ENCODE data around the gene VCY1B.
"Not testable (repeated sequence)": the region's sequence is repeated elsewhere in the genome, so short reads cannot be mapped to it uniquely, and the experiment has no call there.

The VCY1B gene

DNA sequence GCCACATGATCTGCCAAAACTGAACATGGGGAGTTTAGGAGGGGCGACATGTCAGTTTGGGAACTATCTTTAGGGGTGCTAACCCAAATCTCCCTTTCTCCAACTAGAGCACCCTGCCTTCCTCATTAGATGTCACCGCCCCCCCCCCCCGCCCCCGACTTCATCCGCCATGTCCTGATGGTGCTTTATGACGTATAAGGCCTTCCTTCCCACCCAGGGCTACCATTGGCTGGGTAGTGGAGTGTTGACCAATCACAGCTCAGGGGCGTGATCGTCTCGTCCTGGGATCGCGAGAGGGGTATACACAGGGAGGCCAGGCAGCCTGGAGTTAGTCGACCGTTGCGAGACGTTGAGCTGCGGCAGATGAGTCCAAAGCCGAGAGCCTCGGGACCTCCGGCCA lies at the start of gene VCY1B:
Gene VCY1B, plus strand, starts transcription at position 301 of the 400 bp plus-strand sequence. Its CDS starts 63 bp downstream, at position 364.
- not testable (repeated sequence) for H3K9ac ChIP-seq (ENCODE audit: low read depth in 1 of 2, low read length in 2 of 2); H3K36me3 ChIP-seq (ENCODE audit: control insufficient read depth in 1 of 2, insufficient read depth in 2 of 2, low read length in 2 of 2)

DNA sequence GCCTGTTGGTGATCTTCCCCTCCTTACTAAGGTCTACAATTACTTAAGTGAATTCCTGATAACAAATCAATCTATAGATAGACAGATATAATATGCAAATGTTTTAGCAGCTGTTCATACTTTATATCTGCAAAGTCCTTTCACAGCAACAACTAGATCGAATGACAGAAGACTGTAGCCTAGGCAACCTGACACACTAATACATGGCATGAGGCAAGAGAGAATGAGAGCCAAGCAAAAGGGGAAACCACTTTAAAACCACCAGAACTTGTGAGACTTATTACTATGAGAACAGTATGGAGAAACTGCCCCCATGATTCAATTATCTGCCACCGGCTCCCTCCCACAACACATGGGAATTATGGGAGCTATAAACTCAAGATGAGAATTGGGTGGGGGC lies 44.1 kb upstream of the VCY1B start:
- not testable (repeated sequence) for H3K36me3 ChIP-seq (ENCODE audit: control insufficient read depth in 1 of 2, insufficient read depth in 2 of 2, low read length in 2 of 2); H3K27ac ChIP-seq (ENCODE audit: low read depth, low read length); H3K27me3 ChIP-seq (ENCODE audit: control insufficient read depth in 1 of 2, insufficient read depth in 2 of 2, low read length in 2 of 2); H3K4me1 ChIP-seq (ENCODE audit: control insufficient read depth in 1 of 2, insufficient read depth in 2 of 2, low read length in 2 of 2); H3K9ac ChIP-seq (ENCODE audit: low read depth in 1 of 2, low read length in 2 of 2); H3K4me3 ChIP-seq (ENCODE audit: low read depth in 1 of 2, low read length in 2 of 2); H3K9me3 ChIP-seq (ENCODE audit: control insufficient read depth in 1 of 2, low read length in 2 of 2)

More for the DNA sequence above, at the start of gene VCY1B:
- H3K4me1 ChIP-seq (ENCODE audit: control insufficient read depth in 1 of 2, insufficient read depth in 2 of 2, low read length in 2 of 2); H3K27me3 ChIP-seq (ENCODE audit: control insufficient read depth in 1 of 2, insufficient read depth in 2 of 2, low read length in 2 of 2); H3K9me3 ChIP-seq (ENCODE audit: control insufficient read depth in 1 of 2, low read length in 2 of 2); H3K4me3 ChIP-seq (ENCODE audit: low read depth in 1 of 2, low read length in 2 of 2); H3K27ac ChIP-seq (ENCODE audit: low read depth, low read length): not testable (repeated sequence)

GRCh38 chrY:14030395-14030794 lies 25.6 kb upstream of the VCY1B start:
- not testable (repeated sequence) for H3K27me3 ChIP-seq (ENCODE audit: control insufficient read depth in 1 of 2, insufficient read depth in 2 of 2, low read length in 2 of 2); H3K36me3 ChIP-seq (ENCODE audit: control insufficient read depth in 1 of 2, insufficient read depth in 2 of 2, low read length in 2 of 2); H3K4me3 ChIP-seq (ENCODE audit: low read depth in 1 of 2, low read length in 2 of 2); H3K9me3 ChIP-seq (ENCODE audit: control insufficient read depth in 1 of 2, low read length in 2 of 2); H3K27ac ChIP-seq (ENCODE audit: low read depth, low read length); H3K9ac ChIP-seq (ENCODE audit: low read depth in 1 of 2, low read length in 2 of 2); H3K4me1 ChIP-seq (ENCODE audit: control insufficient read depth in 1 of 2, insufficient read depth in 2 of 2, low read length in 2 of 2)

- H3K36me3 ChIP-seq (ENCODE audit: control insufficient read depth in 1 of 2, insufficient read depth in 2 of 2, low read length in 2 of 2): no peaks in the 10 kb centered on the region
- H3K27ac ChIP-seq (ENCODE audit: low read depth, low read length): no peak overlapping the region
- H3K4me1 ChIP-seq (ENCODE audit: control insufficient read depth in 1 of 2, insufficient read depth in 2 of 2, low read length in 2 of 2): no peaks in the 10 kb centered on the region
- H3K27me3 ChIP-seq (ENCODE audit: control insufficient read depth in 1 of 2, insufficient read depth in 2 of 2, low read length in 2 of 2): no peaks in the 10 kb centered on the region
- H3K9ac ChIP-seq (ENCODE audit: low read depth in 1 of 2, low read length in 2 of 2): no peak overlapping the region
- no peaks in the 10 kb centered on the region for H3K9me3 ChIP-seq (ENCODE audit: control insufficient read depth in 1 of 2, low read length in 2 of 2)
- no peak overlapping the region for H3K4me3 ChIP-seq (ENCODE audit: low read depth in 1 of 2, low read length in 2 of 2)
Observed at GRCh38 chrY:14085877-14086276, 29.9 kb downstream of the VCY1B start.

Data from duodenal mucosa (tissue), 2 donors.